Immature natural killer cell (primary cell): ENCODE data around the gene C2CD4B. TPM values are rescaled to one million over a fixed set of nuclear protein-coding genes. Genes with fewer than 3 reads are reported as not detected.

Experiments
- DNase-seq, 3 donors: peaks; one replicate each; pipeline ENCODE4 v3.0.0; 2022; ENCODE audit warnings: mixed read lengths in 1 of 3
- H3K27ac Mint-ChIP-seq, 6 donors: one replicate each; pipeline ENCODE4 v1.8.0; 2020; ENCODE audit warnings: mixed read lengths in 6 of 6, mild to moderate bottlenecking in 5 of 6, inconsistent platforms in 4 of 6, moderate library complexity in 3 of 6
- H3K27me3 Mint-ChIP-seq, 3 donors: one replicate each; pipeline ENCODE4 v1.8.0; 2020 to 2021; ENCODE audit warnings: low read depth in 3 of 3, mild to moderate bottlenecking in 3 of 3, mixed read lengths in 3 of 3, moderate library complexity in 3 of 3, inconsistent platforms in 1 of 3
- H3K36me3 Mint-ChIP-seq, 3 donors: one replicate each; pipeline ENCODE4 v1.8.0; 2020; ENCODE audit warnings: mixed read lengths in 3 of 3, inconsistent platforms in 2 of 3, mild to moderate bottlenecking in 2 of 3
- H3K4me1 Mint-ChIP-seq, 2 donors: one replicate each; pipeline ENCODE4 v1.8.0; 2020; ENCODE audit warnings: inconsistent platforms in 2 of 2, mild to moderate bottlenecking in 2 of 2, mixed read lengths in 2 of 2, moderate library complexity in 1 of 2
- H3K4me3 Mint-ChIP-seq, 5 donors: one replicate each; pipeline ENCODE4 v1.8.0; 2020; ENCODE audit warnings: mild to moderate bottlenecking in 5 of 5, mixed read lengths in 5 of 5, inconsistent platforms in 3 of 5, moderate library complexity in 3 of 5
- H3K9me3 Mint-ChIP-seq, 6 donors: one replicate each; pipeline ENCODE4 v1.8.0; 2020; ENCODE audit warnings: mild to moderate bottlenecking in 6 of 6, mixed read lengths in 6 of 6, inconsistent platforms in 4 of 6, moderate library complexity in 3 of 6
- polyA plus RNA-seq, 3 donors: library from polyadenylated mRNA; unstranded; fragments of 300-500 nt; fragmentation: Illumina TruSeq; gene quantifications; one replicate each; pipeline ENCODE4 v1.2.3, GENCODE V29; 2021

C2CD4B gene
- polyA plus RNA-seq = not detected

- H3K4me3 Mint-ChIP-seq = peak within 1 kb of the TSS in 1 of 5 donors; percentile 58
- no peaks in the 10 kb centered on the region for H3K36me3 Mint-ChIP-seq
- no peak for DNase-seq
- peaks cover 0 to 4% of the 10 kb centered on the region in 2 donors for H3K4me1 Mint-ChIP-seq
- H3K27me3 Mint-ChIP-seq = peaks cover 13 to 25% (median 14%) of the 10 kb centered on the region in 3 donors
- no peak within 1 kb of the TSS for H3K27ac Mint-ChIP-seq
- H3K9me3 Mint-ChIP-seq = peaks cover 0 to 4% (median 0%) of the 10 kb centered on the region in 6 donors
These were observed at the start of gene C2CD4B for GRCh38 chr15:62165104-62165792. Gene C2CD4B (minus strand): TSS chr15:62165285. CDS start chr15:62164984, 301 bp downstream.

GRCh38 chr15:62212741-62213140 lies 47.7 kb upstream of the C2CD4B start:
- Mint-ChIP-seq H3K36me3 (no peaks in the 10 kb centered on the region), H3K4me3 (no peak overlapping the region), H3K4me1 (no peaks in the 10 kb centered on the region), H3K27ac (no peak overlapping the region), H3K9me3 (peaks cover 7 to 33% (median 18%) of the 10 kb centered on the region in 6 donors), H3K27me3 (peaks cover 2 to 14% (median 3%) of the 10 kb centered on the region in 3 donors)
- DNase-seq = no peak

- Mint-ChIP-seq H3K4me1 (no peaks in the 10 kb centered on the region), H3K36me3 (no peaks in the 10 kb centered on the region), H3K27me3 (peaks cover 2 to 12% (median 3%) of the 10 kb centered on the region in 3 donors), H3K27ac (no peak overlapping the region), H3K4me3 (no peak overlapping the region), H3K9me3 (peaks cover 0 to 19% (median 6%) of the 10 kb centered on the region in 6 donors)
- DNase-seq = no peak
These were observed 46.3 kb upstream of the C2CD4B start for GRCh38 chr15:62211348-62211747.

DNA sequence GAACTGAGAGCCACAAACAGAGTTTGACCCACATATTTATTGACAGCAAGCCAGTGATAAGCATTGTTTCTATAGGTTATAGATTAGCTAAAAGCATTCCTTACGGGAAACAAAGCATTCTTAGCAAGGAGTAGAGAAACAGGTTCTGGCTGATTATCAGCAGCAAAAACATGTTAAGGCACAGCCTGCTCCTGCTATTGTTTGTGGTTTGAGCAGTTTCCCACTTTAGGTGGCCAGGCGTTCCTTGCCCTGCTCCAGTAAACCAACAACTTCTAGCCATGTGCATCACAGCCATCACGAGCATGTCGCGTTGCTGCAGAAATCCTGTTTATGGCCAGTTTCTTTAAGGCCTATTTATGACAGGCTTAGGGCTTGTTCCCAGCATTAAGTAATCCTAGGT lies 44.7 kb upstream of the C2CD4B start:
- DNase-seq = no peak
- Mint-ChIP-seq H3K4me3 (no peak overlapping the region), H3K36me3 (no peaks in the 10 kb centered on the region), H3K27me3 (peaks cover 2 to 16% (median 3%) of the 10 kb centered on the region in 3 donors), H3K4me1 (no peaks in the 10 kb centered on the region), H3K27ac (no peak overlapping the region), H3K9me3 (peaks cover 0 to 7% (median 0%) of the 10 kb centered on the region in 6 donors)

- Mint-ChIP-seq H3K9me3 (peaks cover 0 to 7% (median 0%) of the 10 kb centered on the region in 6 donors), H3K27me3 (peaks cover 2 to 17% (median 3%) of the 10 kb centered on the region in 3 donors), H3K4me3 (no peak overlapping the region), H3K4me1 (no peaks in the 10 kb centered on the region), H3K27ac (no peak overlapping the region), H3K36me3 (no peaks in the 10 kb centered on the region)
- DNase-seq = no peak
These were observed 44.2 kb upstream of the C2CD4B start for GRCh38 chr15:62209322-62209721.

DNA sequence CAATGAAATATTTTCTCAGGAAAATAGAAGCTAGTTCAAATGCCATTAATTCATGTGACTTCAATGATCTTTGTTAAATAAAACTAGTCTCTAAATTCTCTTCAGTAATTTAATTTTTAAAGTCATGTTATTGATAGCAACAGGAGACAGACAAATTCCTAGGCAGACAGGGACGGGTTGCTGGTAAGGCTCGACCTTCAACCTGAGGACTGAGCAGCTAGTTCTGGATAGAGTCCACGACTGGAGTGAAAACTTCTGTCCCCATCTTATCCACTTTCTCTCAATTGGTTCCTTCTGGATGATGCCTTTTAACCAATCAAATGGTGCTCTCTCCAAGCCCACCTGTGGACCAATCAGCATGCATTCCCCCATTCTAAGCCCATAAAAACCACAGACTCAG lies 43.8 kb upstream of the C2CD4B start:
- H3K9me3 Mint-ChIP-seq = peaks cover 0 to 7% (median 0%) of the 10 kb centered on the region in 6 donors

DNA sequence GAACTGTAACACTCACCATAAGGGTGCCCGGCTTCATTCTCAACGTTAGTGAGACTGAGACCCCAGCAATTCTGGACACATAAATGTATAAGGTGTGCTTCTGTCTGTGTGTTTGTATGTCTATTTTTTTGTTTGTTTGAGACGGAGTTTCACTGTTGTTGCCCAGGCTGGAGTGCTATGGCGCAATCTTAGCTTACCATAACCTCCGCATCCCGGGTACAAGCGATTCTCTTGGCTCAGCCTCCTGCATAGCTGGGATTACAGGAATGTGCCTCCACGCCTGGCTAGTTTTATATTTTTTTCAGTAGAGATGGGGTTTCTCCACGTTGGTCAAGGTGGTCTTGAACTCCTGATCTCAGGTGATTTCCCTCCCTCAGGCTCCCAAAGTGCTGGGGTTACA lies 43.3 kb upstream of the C2CD4B start:
- Mint-ChIP-seq H3K4me3 (no peak overlapping the region), H3K36me3 (no peaks in the 10 kb centered on the region), H3K27ac (no peak overlapping the region), H3K4me1 (no peaks in the 10 kb centered on the region), H3K27me3 (peaks cover 2 to 17% (median 3%) of the 10 kb centered on the region in 3 donors), H3K9me3 (peaks cover 0 to 7% (median 0%) of the 10 kb centered on the region in 6 donors)
- DNase-seq = no peak

More for the DNA sequence above, 43.8 kb upstream of the C2CD4B start:
- Mint-ChIP-seq H3K4me3 (no peak overlapping the region), H3K4me1 (no peaks in the 10 kb centered on the region), H3K27me3 (peaks cover 2 to 17% (median 3%) of the 10 kb centered on the region in 3 donors), H3K27ac (no peak overlapping the region), H3K36me3 (no peaks in the 10 kb centered on the region)
- no peak for DNase-seq

DNA sequence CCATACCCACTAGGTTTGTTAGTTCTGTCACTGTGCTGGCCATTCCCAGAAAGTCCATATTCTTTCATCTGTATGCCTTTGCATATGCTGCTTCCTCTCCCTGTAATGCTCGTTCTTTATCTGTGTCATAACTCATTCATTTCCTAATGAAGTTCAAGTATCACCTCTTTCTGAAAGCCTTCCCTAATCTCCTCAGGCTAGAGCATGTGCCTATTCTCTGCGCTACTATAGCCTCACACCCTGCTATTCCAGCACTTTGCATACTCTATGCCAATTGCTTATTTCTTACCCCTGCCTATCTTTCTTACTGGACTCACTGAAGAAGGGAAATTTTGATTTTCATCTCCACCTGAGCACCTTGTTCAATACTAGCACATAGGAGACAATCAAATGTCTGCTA lies 25.6 kb upstream of the C2CD4B start:
- no peak overlapping the region for H3K27ac Mint-ChIP-seq
- H3K27me3 Mint-ChIP-seq = peaks cover 2 to 5% (median 5%) of the 10 kb centered on the region in 3 donors
- peaks cover 0 to 2% (median 0%) of the 10 kb centered on the region in 6 donors for H3K9me3 Mint-ChIP-seq
- H3K4me3 Mint-ChIP-seq = no peak overlapping the region
- H3K36me3 Mint-ChIP-seq = no peaks in the 10 kb centered on the region
- H3K4me1 Mint-ChIP-seq = no peaks in the 10 kb centered on the region
- no peak for DNase-seq

GRCh38 chr15:62190274-62190673 lies 25.2 kb upstream of the C2CD4B start:
- Mint-ChIP-seq H3K4me1 (no peaks in the 10 kb centered on the region), H3K27me3 (peaks cover 2 to 5% (median 5%) of the 10 kb centered on the region in 3 donors), H3K4me3 (no peak overlapping the region), H3K9me3 (peaks cover 0 to 2% (median 0%) of the 10 kb centered on the region in 6 donors), H3K36me3 (no peaks in the 10 kb centered on the region), H3K27ac (no peak overlapping the region)
- DNase-seq = no peak

DNA sequence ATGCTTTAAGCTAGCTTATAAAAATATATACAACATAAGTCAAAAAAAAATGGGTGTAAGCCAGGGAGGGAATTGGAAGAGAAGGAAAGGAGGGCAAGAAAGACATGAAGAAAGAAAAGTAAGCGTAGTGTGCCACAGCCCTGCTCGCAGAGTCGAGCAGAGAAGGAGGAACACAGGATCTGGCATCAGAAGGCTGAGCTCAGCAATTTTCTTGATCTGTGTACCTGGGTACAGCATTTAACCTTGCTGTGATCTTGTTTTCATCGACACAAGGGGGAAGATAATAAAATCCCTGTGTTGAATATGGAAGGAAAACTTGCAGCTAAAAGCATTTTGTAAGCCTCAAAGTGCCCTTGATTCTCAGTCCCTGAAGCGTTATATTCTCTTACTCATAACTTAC lies 23.7 kb upstream of the C2CD4B start:
- no peak overlapping the region for H3K27ac Mint-ChIP-seq
- peaks cover 0 to 2% (median 0%) of the 10 kb centered on the region in 6 donors for H3K9me3 Mint-ChIP-seq
- H3K4me1 Mint-ChIP-seq = no peaks in the 10 kb centered on the region
- no peak overlapping the region for H3K4me3 Mint-ChIP-seq
- peaks cover 2 to 5% (median 3%) of the 10 kb centered on the region in 3 donors for H3K27me3 Mint-ChIP-seq
- no peak for DNase-seq
- H3K36me3 Mint-ChIP-seq = no peaks in the 10 kb centered on the region

DNA sequence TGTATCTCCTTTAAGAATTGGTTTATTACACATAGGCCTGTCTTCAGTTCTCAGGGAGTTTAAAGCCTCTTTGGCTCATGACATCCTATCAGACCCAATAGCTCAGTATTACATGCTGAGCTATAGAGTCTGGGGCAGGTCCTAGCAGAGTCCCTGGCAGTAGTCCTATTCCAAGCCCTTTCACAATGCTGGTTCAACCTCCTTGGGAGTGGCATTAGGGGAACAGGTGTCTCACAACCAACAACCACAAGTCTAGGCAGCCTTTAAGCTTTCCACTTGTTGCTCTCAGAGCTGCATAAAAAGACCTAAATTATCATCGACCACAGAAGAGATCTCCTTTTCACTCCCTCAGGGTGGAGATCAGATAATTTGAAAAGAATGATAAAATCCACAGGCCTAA lies 22.8 kb upstream of the C2CD4B start:
- H3K4me1 Mint-ChIP-seq = no peaks in the 10 kb centered on the region
- peaks cover 0 to 2% (median 0%) of the 10 kb centered on the region in 6 donors for H3K9me3 Mint-ChIP-seq
- no peak overlapping the region for H3K27ac Mint-ChIP-seq
- H3K4me3 Mint-ChIP-seq = no peak overlapping the region
- no peak for DNase-seq
- H3K27me3 Mint-ChIP-seq = peaks cover 3 to 8% (median 3%) of the 10 kb centered on the region in 3 donors
- no peaks in the 10 kb centered on the region for H3K36me3 Mint-ChIP-seq

GRCh38 chr15:62187425-62187824 lies 22.3 kb upstream of the C2CD4B start:
- no peak for DNase-seq
- Mint-ChIP-seq H3K27me3 (peaks cover 3 to 10% (median 3%) of the 10 kb centered on the region in 3 donors), H3K9me3 (peaks cover 0 to 2% (median 0%) of the 10 kb centered on the region in 6 donors), H3K36me3 (no peaks in the 10 kb centered on the region), H3K4me3 (no peak overlapping the region), H3K4me1 (no peaks in the 10 kb centered on the region), H3K27ac (no peak overlapping the region)

- no peaks in the 10 kb centered on the region for H3K4me1 Mint-ChIP-seq
- no peak overlapping the region for H3K4me3 Mint-ChIP-seq
- H3K9me3 Mint-ChIP-seq = no peaks in the 10 kb centered on the region
- no peaks in the 10 kb centered on the region for H3K36me3 Mint-ChIP-seq
- H3K27ac Mint-ChIP-seq = no peak overlapping the region
- H3K27me3 Mint-ChIP-seq = peaks cover 3 to 10% (median 5%) of the 10 kb centered on the region in 3 donors
- DNase-seq = no peak
These were observed 21.5 kb upstream of the C2CD4B start for GRCh38 chr15:62186578-62186977.

- Mint-ChIP-seq H3K4me3 (no peak overlapping the region), H3K27me3 (peaks cover 1 to 5% (median 5%) of the 10 kb centered on the region in 3 donors), H3K36me3 (no peaks in the 10 kb centered on the region)
These were observed 18.0 kb upstream of the C2CD4B start for GRCh38 chr15:62183130-62183529.

More at GRCh38 chr15:62183130-62183529, 18.0 kb upstream of the C2CD4B start:
- H3K4me1 Mint-ChIP-seq = no peaks in the 10 kb centered on the region
- no peak overlapping the region for H3K27ac Mint-ChIP-seq
- no peaks in the 10 kb centered on the region for H3K9me3 Mint-ChIP-seq
- no peak for DNase-seq
